HG02571 (cell line): ENCODE measurements around the gene KRTAP5-3.
"Not testable (repeated sequence)": the region's sequence is repeated elsewhere in the genome, so short reads cannot be mapped to it uniquely, and the experiment has no call there.

Experiments used
- ATAC-seq: cut with Tn5 transposase; IDR thresholded peaks from one replicate; pipeline ENCODE4 v1.9.1; 2021; ENCODE audit warnings: mild to moderate bottlenecking, moderate library complexity; ENCODE audit not compliant: unreplicated experiment

Gene KRTAP5-3, protein sequence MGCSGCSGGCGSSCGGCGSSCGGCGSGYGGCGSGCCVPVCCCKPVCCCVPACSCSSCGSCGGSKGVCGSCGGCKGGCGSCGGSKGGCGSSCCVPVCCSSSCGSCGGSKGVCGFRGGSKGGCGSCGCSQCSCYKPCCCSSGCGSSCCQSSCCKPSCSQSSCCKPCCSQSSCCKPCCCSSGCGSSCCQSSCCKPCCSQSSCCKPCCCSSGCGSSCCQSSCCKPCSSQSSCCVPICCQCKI

DNA sequence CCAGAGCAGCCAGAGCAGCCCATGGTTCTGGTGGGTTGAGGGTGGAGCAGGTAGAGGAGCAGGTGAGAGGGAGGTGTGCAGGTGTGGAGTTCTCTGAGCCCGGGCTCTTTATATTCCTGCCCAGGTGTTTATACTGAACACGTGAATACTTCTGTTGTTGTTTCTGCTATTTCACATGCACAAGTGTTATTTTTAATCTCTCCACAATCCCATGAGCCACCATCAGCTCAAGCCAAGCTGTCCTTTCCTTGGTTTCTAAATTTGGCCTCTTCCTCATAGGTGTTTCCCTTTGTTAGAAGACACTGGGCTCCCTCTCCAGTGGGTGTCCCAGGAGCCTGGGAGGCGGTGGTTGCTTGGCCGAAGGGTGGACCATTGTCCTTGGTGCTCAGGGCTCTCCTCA lies at the start of gene KRTAP5-3:
Gene KRTAP5-3, minus strand, starts transcription at position 101 of the 400 bp plus-strand sequence. Its CDS starts 78 bp downstream, at position 23.
- ATAC-seq, result no peak

DNA sequence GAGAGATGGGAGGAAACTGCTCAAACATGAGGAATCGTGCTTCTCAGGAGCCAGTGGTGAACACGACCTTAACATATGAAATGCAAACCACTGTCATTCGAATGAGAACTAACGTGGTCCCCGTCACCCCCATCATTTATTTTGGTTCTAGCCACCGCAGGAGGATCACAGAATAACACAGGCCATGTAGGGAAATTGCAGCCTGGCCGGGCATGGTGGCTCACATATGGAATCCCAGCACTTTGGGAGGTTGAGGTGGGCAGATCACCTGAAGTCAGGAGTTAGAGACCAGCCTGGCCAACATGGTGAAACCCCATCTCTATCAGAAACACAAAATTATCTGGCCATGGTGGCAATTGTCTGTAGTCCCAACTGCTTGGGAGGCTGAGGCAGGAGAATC lies 48.4 kb upstream of the KRTAP5-3 start:
- ATAC-seq, result no peak

DNA sequence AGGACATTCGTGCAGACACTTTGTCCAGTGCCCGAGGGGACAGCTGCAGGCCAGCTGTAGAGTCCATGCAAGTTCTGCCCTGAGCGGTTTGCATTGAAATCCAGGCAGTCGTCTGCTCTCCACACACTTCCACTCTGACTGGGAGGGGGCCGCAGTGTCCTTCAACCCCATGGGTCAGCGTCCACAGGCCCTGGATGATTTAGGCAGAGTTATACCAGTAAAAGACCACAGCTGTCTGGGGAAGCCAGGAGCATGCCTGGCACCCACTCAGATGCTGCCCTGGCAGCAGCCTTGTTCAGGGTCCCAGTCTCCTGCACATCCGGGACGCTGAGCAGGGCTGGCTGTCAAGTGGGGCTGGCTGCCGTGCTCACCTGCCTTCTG lies 47.8 kb upstream of the KRTAP5-3 start:
- no peak for ATAC-seq

DNA sequence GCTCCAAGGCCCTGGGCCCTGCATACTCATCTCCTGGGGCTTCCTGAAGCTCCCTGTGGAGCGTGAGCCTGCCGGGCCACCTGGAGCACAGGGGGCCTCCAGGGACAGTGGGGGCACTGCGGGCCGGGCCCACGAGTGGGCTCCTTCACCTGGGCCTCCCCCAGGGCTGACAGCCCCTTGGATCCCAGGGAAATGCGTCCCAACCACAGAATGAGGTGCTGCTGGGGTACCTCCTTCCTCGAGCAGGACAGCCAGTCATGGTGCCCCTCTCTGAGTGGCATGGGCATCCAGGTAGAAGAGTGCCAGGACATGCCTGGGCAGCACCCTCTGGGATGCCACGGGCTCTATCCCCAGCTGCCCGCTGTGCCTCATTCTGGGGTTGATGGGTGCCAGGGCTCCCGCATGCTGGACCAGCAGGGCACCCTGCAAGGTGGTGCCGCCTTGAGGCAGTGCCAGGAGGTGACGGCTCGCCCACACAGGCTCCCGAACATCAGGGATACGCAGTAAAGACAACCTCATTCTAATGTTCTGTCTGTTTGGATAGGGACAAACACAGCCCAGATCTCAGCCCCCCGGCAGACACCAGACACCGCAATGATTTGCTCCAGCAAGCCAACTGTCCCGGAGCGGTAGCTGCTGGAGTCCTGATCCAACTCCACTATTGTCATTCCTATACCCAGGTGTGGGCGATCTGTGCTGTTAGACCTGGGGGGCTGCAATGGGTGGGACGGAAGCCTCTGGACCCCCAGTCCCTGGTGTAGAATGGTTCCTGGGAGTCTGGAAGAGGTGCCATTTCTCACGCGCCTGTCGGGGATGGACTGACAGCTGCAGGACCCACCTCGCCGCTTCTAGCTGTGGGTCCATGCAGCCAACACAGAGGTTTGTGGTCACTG lies 47.2 kb upstream of the KRTAP5-3 start:
- no peak for ATAC-seq

DNA sequence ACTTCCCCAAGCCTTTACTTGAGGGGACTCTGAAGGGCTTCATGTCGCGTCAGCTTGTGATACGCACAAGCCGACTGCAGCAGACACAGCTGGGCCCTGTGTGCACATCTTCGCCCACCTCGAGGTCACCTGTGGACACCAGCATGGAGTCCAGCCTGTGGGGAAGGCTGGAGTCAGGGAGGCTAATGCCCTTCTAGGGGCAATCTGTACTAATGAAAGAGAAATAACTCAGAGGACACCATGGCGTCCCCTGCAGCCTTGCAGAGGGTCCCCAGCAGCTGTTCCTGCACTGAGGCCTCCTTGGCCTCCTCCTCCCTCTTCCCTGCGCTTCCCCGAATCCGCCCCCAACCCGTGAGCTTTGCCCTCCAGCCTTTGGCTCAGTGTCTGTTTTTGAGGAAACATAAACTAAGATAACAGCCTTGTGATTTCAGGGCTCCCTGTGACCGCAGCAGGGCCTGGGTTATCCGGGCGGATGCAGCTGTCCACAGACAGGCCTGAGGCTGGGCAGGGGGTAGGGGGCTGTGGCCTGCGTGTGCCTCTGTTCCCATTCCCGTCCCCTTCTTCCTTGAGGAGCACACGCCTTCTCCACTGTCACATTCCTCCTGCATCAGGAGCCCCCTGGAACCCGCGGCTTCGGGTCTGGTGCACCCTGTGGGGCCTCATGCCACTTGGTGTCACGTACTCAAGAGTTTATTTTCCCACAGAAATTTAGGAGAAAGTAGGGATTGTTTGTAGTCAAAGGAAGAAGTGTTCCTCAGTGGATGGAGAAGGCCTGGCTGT lies 46.3 kb upstream of the KRTAP5-3 start:
- no peak for ATAC-seq

DNA sequence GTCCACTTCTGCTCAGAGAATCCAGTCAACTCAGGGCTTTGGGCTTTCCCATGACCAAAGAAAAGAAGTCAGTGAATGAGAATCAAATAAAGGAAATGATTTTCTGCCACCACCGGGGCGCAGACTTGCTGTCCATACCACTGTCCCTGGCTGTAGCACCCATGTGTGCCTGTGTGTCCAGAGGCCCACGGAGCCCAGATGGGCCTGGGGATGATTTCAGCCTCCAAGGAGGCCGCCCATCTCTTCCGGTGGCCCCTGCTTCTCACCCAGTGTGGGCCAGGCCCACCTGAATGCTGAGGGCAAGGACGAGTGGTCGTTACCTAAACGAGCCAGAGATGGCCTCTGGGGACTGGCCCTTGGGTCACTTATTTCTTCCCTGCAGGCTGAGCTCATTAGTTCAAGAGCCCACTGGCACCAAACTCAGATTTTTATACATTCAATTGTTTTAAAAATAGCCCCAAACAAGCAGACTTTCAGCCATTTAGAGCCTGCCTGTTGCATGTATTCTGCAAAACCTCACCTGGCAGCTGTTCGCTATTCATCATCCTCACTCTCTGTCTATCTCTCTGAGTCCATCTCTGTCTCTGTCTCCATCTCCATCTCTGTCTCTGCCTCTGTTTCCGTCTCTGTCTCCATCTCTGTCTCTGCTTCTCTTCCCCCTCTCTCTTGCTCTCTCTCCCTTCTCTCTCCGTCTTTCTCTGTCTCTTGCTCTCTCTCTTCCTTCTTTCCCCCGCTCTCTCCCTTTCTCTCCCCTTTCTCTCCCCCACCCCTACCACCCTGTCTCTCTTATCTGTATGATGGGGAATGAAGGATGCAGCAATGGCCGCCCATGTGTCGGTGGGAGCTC lies 45.5 kb upstream of the KRTAP5-3 start:
- ATAC-seq, result no peak

DNA sequence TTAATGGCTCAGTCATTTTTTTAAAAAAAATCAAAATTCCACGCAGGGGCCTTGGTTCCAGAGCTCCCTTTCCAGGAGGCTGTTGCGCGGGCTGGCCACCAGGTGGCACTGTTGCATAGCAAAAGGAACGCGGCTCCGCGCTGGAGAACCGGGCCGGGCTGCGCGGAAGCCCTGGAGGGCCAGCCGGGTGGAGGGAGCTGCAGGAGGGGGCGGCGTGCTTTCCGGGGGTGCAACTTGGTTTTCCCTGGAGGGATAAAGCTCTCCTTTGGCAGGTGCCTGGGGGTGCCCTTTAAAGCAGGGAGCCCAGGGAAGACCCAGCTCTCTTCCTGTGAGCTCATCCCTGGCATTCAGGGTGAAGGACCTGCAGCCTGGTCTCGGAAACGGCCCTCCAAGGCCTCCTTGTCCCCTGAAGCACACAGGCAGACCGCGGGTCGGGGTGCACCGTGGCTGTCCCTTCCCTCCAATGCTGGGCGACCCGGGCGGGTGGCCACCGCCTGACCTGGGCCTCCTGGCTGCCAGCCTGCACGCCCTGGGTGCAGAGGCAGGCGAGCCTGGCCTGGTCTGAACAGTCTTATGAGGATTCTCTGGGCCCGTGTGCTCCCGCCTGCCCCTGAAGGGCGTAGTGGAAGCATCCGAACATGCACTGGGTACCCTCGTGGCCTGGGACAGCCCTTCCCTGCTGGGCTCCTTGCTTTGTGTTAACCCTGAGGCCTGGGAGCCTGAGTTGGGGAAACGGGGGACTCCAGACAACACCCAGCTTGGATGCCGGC lies 44.7 kb upstream of the KRTAP5-3 start:
- no peak for ATAC-seq

DNA sequence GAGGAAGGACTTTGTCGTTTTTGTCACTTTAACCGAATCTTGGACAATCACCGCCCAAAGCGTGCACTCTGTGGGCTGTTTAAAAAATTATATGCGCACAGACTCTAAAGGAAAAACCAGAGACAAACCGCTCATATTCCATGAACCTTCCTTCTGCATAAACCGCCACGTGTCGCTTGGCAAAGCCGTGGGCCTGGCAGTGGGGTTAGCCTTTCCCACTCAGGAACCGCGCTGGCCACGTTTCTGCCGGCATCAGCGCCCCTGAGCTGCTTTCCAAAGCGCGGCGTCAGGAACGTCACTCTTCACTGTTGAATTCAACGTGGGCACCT lies 44.1 kb upstream of the KRTAP5-3 start:
- ATAC-seq, result no peak

DNA sequence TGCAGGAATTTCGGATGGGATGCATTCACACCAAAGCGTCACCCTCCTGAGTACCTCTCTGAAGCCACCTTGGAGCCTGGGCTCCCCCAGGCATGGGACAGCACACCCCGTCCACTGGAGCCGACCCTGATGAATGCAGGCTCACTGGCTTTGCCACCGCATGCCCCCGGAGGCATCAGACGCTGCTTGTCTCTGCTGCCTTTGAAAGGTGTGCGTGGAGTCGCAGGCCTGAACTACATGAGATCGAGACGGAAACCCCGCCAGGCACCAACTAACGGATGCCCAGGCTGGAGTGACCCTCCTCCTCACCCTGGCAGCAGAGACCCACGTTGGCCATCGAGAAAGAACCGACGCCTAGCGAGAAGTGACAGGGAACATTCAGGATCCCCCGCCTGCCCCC lies 43.8 kb upstream of the KRTAP5-3 start:
- ATAC-seq, result no peak

DNA sequence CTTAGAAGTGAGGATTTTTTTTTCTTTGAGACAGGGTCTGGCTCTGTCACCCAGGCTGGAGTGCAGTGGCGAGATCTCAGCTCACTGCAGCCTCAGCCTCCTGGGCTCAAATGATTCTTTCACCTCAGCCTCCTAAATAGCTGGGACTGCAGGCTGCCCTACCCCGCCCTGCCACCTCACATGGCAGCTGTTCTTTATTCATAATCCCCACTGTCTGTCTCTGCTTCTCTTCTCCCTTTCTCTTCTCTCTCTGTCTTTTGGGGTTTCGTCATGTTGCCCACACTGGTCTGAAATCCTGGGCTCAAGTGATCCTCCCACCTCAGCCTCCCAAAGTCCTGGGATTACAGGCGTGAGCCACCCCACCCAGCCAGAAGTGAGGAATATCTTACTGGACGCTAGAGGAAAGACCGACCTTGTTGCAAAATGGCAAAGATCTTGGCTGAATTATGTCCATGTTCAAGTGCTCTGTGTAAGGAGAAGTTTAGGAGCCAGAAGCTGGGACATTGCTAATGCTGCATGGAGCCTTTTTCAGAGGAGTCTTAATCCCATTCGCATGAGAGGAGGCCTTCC lies 43.2 kb upstream of the KRTAP5-3 start:
- ATAC-seq, result no peak

DNA sequence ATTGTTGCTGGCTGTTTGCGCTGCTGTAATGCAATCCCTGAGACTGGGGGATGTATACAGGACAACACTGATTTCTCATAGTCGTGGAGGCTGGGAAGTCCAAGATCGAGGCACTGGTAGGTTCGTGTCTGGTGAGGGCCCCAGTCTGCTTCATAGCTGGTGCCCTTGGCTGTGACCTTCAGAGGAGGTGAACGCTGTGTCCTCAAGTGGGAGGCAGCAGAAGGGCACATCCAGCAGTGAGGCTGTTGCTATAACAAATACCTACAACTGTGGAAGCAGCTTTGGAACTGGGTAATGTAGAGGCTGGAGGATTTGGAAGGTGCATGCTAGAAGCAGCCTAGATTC lies 42.6 kb upstream of the KRTAP5-3 start:
- no peak for ATAC-seq

DNA sequence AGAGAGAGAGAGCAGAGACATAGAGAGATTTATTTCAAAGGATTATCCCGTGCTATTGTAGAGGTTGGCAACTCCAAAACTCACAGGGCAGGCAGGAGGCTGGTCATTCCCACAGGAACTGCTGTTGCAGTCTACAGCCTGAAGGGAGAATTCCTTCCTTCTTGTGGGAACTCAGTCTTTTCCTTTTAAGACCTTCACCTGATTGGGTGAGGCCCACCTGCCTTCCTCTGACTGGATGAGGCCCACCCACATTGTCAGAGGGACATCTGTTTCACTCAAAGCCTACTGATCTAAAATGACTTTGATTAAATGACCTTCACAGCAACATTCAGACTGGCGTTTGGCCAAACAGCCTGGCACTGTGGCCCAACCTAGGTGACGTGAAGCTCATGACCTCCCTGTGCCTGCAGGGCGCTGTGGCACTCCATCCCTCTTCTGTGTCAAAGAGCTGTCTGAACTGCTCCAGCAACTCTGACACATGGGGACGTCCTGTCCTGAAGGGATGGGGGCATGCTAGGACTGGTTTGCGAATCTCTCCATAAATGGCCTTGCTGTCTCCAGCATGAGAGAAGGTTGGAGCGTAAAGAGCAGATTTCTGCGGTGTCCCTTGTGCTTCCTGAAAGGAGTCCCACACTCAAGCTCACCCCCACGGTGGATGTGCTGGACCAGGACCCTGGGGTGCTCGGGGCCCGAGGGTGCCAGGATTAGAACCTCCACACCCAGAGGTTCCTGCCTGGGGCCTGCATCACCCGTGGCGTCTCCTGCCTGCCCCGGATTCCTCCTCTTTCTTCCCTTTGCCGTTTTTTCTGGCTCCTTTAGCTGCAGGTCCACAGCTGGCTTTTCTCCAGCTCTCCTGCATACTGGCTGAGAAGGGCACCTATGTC lies 42.0 kb upstream of the KRTAP5-3 start:
- ATAC-seq, result no peak

DNA sequence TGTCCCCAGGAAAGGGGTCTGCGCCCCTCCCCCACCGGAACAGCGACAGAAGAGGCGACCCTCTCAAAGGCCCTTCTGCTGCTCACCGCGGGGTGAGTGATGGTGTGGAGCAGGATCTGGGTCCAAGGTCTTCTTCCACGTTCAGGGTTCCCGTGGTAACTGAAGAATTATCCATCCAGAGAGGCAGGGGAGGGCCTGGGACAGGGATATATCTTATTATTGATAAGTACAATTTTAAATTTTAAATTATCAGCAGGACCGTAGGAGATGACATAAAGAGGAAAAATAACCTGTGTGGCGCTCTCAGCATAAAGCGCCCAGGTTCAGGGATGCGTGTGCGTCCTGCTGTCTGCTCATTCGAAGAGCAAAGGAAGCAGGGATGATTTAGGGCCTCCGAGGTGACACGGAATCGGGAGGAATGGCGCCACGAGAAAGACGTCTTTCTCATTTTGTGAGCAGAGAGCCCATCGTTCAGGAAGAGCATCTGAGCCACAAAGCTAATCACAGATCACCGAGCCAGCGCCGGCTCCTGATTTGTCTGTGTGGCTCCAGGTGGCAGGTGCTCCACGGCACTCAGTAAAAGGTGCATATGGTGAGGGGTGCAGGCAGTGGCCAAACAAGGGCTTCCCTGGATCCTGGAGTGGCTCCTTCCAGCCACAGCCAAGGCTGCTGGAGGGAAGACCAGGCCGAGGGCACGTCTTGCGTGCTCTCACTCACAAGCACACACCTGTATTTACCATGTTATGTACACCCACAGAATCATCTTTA lies 40.6 kb upstream of the KRTAP5-3 start:
- ATAC-seq, result no peak

DNA sequence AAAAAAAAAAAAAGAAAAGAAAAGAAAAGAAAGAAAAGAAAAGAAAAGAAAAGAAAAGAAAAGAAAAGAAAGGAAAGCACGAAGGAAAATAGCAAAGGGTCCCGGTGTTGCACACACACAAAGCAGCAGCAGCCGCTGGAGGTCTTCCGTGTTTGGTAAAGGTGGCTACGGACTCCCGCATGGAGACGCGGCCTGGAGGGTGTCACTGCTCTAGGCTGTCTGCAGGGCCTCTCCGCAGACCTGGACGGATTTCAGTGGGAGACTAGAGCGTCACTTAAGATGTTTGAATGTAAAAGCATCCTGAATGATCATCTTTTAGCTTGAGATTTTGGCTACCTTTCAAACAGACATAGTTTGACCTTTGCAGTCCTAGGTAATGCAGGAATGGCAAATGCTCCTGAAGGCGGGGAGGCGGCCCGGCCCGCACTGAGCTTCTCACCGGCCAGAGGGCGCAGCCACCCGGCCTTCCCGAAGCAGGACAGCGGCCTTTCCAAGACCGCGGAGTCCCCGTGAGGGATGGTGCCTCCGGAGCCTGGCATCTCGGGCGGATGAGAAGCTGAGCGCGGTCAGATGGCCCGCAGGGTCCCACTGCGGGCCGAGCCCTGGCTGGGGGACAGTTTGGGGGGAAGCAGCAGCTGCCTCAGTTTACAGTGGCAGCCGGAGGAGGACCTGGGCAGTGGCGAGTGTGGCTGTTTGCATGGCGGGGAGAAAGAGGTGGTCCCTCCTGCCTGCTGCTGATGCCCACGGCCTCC lies 39.8 kb upstream of the KRTAP5-3 start:
- ATAC-seq, result no peak

DNA sequence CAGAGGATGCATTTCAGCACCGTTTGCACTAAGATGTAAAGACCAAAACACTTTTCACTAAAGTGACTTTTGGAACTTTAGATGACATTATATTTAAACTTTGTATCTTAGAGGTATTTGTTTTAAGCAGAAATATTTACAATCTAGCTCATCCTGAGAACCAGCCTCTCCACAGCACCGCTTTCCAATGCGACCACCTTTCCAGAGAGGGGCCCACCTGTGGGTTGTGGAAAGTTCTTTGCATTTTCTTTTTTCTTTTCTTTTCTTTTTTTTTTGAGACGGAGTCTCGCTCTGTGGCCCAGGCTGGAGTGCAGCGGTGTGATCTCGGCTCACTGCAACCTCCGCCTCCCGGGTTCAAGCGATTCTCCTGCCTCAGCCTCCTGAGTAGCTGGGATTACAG lies 38.3 kb upstream of the KRTAP5-3 start:
- ATAC-seq, result not testable (repeated sequence)

DNA sequence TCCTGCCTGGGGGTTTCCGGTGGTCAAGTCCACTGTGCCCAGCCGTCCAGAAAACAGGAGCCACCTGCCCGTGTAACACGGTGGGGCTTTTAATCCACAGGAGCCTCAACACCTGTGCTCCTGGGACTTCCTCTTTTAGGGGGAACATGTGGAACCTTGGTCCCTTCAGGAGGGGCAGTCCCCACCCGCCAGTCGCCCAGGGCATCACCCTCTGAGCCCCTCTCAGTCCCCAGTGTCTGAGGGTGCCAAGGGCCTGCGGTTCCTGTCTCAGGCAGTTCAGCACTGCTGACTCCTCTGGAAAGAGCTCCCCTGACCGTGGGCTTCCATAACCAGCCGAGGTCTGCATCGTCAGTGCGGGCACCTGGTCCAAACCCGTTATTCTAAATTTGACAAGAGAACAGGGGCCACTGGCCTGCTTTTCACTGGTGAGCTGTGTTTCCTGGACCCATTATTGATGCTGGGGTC lies 37.1 kb upstream of the KRTAP5-3 start:
- no peak for ATAC-seq

DNA sequence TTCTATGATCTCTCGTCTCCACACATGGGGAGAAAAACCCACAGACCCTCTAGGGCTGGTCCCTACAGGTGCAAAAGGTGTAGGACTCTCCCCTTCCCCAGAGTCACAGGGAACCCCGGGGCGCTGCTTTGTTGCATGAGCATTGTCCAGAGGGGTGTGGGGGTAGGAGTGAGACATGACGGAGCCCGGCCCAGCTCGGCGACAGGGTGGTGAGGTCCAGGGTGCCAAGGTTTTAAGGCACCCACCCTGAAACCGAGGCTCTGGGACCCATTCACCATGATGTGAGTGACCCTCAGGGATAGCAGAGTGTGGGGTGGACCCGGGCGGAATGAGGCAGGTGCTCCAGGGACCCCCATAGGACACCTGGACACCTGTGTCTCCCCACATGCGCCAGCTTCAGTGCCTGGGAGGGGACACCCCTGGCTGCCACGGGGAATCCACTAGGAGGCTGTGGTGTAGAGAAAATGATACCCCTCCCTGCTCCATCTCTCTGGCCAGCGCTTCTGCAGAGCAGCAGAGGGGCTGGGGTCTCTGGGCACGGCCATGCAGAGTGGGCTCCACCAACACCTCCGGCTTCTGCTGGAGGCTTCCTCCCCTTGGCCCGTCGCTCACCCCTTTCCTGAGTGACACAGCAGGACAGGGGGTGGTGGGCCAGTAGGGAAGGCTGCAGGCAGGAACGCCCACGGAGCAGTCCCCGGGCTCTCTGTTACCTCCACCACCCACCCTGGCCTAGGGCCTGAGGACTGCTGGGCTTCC lies 36.5 kb upstream of the KRTAP5-3 start:
- ATAC-seq, result no peak
